GM19397 (cell line): ENCODE measurements around the gene FBXW4.

Experiments used
- ATAC-seq: cut with Tn5 transposase; IDR thresholded peaks from one replicate; pipeline ENCODE4 v1.9.1; 2021; ENCODE audit warnings: mild to moderate bottlenecking, moderate library complexity; ENCODE audit not compliant: unreplicated experiment

FBXW4 gene

GRCh38 chr10:101569323-101569621 lies 125.7 kb downstream of the FBXW4 start:
- no peak for ATAC-seq

GRCh38 chr10:101568054-101568745 lies 126.8 kb downstream of the FBXW4 start:
- ATAC-seq: no peak

GRCh38 chr10:101567165-101568006 lies 127.6 kb downstream of the FBXW4 start:
- ATAC-seq: no peak

- no peak for ATAC-seq
Measured at GRCh38 chr10:101566333-101567164, 128.4 kb downstream of the FBXW4 start.

- ATAC-seq: no peak
Measured at GRCh38 chr10:101565936-101566332, 129.0 kb downstream of the FBXW4 start.

- ATAC-seq: no peak
Measured at GRCh38 chr10:101565370-101565900, 129.5 kb downstream of the FBXW4 start.

- ATAC-seq: no peak
Measured at GRCh38 chr10:101564490-101564991, 130.4 kb downstream of the FBXW4 start.

- ATAC-seq: no peak
Measured at GRCh38 chr10:101563497-101564040, 131.4 kb downstream of the FBXW4 start.

GRCh38 chr10:101563007-101563406 lies 132.0 kb downstream of the FBXW4 start:
- ATAC-seq: no peak

GRCh38 chr10:101562231-101562630 lies 132.7 kb downstream of the FBXW4 start:
- no peak for ATAC-seq

- ATAC-seq: no peak
Measured at GRCh38 chr10:101561068-101561915, 133.7 kb downstream of the FBXW4 start.
